ENCODE measurements around the gene RNF4.

Gene RNF4

DNA sequence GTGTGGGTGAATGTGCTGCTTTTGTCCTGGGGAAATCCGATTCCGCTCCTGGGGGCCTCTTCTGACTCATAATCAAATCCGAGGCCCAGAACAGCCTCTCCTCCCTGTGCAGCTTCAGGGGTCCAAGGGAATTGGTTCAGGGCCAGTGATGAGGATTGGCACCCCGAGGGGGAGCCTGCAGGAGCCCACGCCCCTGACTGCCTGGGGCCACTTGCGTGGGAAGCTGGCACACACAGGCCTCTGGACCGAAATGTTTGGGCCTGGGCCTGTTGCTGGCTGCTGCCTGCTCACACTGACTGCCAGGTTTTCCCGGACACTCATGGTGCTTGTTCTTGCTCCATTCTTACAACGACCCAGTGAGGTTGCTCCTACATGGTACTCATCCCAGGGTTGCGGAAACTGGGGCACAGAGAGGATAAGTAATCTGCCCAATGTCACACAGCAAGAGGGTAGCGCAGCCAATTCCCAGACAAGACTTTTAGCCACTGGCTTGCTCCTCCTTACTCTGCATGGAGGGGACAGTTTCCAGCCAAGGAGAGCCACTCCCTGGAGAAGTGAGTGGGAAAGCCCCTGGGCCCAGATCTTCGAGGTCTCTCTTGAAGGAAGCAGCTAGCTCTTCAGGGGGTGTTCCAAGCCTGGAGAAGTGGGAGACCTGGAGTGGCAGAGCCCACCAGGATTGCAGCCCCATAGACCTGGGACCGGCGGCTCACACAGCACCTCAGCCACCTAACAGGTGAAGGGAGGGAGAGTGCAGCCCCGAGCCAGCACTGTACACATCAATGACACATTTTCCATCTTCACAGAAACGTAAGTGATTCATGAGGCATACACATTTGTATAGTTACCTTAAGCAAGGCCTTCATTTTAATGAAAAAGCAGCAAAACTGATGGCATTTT lies 29.8 kb upstream of the RNF4 start:
- DNase-seq, result no peak

DNA sequence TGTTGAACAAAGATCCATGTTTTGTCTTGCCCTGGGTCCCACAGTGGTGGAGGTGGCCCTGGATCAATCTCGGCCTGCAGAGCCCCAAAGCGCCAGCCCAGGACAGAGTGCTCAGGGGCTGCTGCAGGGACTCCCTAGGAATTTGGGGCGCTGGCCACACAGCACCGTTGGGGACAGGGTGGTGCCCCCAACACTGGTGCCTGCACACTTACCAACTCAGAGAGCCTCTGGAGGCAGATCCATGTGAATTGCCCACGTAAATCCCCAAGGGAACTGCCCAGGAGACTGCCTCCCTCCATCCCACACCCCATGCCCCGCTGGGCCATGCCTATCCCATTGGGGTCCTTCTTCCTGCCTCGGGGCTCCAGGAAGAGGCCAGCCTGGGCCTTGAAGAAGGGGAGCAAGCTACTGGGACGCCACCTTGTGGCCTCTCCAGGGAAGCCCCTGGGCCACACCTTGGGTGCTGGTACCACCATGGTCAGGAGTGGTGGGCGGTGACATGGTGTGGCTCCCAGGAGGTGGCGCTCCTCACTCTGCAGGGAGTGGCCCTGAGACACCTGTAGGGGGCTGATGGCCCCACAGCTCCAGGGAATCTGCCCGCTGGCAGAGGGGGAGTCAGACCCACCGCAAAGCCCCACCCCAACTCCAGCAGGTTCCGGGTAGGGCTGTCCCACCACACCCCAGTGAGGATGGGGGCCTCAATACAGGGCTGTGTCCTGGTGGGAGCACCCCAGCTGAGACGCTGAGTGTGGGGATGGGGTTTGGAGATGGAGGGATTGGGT lies 27.3 kb upstream of the RNF4 start:
- DNase-seq, result no peak

DNA sequence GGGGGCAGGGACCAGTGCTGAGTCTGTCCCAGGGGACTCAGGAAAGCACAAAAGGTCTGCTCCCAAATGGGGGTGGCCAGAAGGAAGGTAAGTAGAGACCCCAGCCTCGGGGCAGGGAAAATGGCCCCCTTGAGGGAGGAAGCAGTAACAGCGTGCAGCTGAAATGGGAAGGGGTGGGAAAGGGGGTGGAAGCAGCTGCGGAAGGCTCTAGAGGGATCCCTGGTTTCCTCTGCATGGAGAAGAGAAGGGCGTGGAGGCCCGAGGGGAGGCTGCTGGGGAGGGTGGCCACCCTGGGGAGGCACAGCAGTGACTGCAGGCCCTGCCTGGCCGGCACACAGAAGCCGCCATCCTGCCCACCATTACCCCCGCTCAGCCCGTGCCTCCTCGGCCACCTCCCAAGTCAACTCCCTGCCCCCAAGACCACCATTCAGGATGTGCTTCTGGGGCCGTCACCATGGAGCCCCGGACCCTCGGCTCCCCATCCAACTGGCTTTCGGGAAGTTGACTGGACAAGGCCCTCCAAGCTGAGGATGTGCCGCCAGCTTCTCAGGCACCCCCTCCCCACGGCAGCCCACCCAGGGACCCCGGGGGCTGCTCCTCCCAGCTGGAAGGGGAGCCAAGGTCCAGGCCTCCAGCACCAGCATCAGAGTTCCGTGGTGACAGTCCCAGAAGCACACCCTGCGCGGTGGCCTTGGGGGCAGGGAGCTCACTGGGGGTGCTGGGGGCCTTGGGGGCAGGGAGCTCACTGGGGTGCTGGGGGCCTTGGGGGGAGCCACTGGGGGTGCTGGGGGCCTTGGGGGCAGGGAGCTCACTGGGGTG lies 26.5 kb upstream of the RNF4 start:
- no peak for DNase-seq

GRCh38 chr4:2443061-2443730 lies 25.7 kb upstream of the RNF4 start:
- no peak for DNase-seq

DNA sequence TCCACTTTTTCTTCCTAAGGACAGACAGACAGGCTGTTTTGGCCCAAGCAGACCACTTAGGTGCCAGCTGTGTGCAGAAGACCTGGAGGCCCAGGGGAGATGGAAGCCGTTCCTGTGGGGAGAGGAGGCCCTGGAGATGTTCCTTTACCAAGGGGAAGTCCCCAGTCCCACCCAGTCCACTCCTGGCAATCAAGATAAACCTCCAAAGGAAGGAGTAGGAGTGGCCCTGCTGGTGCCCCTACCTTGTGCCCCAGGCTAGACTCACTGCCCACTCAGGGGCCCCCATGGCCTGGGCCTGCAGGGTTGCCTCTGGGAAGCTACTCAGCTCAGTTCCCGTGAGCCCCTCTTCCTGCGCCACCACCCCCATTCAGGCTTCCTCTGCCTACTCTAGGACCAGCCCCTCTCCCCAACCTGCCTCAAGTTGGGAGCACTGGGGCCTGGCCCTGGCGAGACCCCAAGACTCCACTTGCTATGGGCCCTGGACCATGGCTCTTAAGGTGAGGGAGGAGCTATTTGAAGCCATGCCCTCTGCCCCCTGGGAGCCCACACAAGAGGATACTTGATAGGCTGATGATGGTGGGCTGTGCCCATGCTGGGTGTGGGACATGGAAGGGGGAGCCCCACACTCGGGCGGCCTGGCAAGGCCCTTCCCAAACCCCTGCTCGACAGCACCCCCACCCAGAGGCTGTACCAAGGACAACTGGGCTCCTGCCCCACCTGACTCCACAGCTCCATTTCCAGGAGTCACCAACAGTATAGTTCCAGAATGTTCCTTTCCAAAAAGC lies 24.8 kb upstream of the RNF4 start:
- DNase-seq, result no peak

GRCh38 chr4:2445130-2445529 lies 23.8 kb upstream of the RNF4 start:
- no peak for DNase-seq

DNA sequence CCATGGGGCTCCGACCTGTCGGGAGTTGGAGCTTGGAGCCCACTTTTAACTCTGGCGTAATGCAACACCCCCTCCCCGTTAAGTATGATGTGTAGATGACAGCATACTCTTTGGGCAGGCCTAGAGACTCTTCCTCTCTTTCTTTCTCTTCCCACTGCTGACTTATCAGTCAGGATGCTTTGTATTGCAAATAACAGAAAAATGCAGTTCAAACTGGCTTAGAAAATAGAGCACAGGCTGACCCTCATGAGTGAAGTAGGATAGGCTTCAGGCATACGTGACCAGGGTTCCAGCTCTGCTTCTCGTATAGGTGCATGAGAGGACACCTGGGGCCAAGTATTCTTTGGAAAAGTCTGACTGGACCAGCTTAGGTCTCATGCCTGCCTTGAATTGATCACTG lies 23.3 kb upstream of the RNF4 start:
- no peak for DNase-seq

DNA sequence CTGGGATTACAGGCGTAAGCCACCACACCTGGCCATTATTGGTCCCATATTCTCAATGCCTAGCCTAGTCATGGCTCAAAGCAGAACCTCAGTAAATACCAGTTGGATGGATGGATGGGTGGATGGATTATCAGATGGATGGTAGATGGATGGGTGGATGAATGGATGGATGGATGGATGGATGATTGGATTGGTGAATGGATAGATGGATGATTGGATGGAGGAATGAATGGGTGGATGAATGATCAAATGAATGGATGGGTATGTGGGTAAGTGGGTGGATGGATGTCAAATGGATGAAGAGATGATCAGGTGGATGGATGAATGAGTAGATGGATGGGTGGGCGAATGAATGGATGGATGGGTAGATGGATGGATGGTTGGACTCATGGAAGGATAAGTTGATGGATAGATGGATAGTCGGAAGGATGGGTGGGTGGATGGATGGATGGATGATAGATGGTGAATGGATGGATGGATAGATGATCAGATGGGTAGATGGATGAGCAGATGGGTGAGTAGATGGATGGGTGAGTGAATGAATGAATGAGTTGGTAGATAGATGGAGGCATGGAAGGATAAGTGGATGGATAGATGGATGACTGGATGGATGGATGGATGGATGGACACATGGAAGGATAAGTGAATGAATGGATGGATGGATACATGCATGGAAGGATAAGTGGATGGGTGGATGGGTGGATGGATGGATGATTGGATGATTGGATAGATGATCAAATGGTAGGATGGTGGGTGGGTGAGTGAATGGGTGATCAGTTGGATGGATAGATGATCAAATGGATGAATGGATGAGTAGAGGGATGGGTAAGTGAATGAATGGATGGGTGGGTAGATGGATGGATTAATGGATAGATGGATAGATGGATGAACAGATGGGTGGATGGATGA lies 22.0 kb upstream of the RNF4 start:
- no peak for DNase-seq

DNA sequence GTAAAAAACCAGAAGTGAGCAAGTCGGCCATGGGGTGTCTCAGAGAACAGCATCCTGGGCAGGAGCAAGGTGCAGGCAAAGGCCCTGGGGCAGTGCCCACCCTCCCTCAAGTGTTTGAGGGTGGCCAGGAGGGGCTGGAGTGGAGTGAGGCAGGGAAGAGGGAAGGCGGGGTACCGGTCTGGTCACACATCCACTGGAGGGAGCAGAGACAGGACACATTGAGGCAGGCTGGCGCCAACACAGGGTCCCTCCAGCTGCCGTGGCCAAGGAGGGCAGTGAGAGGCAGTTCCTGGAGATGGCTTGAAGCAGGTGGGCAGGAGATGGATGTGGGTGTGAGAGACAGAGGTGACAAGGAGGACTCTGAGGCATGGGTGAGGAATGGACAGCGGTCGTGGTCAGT lies 20.3 kb upstream of the RNF4 start:
- no peak for DNase-seq

GRCh38 chr4:2449051-2449450 lies 19.9 kb upstream of the RNF4 start:
- DNase-seq, result no peak

- DNase-seq, result no peak
Measured at GRCh38 chr4:2449511-2450392, 19.2 kb upstream of the RNF4 start.

- no peak for DNase-seq
Measured at GRCh38 chr4:2450394-2451035, 18.4 kb upstream of the RNF4 start.

DNA sequence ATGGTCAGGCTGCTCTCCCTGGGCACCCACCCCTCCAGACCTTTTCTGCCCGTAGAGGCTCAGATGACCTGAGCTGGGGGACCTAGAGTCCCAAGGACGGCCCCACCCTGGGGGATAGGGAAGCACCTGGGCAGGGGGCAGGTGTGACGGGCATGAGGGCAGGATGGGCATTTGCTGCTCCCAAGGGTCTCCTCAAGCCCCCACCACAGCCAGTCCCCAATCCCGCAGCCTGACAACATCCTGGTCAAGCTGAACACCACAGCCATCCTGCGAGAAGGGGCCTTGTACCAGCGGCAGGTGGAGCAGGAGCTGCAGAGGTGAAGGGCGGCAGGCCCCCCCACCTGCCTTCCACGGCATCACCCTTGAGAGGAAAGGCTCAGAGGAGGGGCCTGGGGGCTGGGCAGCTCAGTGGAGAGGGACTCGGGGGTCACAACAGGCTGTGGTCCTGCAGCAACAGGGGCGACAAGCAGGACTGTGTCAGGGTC lies 17.8 kb upstream of the RNF4 start:
- DNase-seq, result no peak

GRCh38 chr4:2451821-2452785 lies 16.8 kb upstream of the RNF4 start:
- no peak for DNase-seq

DNA sequence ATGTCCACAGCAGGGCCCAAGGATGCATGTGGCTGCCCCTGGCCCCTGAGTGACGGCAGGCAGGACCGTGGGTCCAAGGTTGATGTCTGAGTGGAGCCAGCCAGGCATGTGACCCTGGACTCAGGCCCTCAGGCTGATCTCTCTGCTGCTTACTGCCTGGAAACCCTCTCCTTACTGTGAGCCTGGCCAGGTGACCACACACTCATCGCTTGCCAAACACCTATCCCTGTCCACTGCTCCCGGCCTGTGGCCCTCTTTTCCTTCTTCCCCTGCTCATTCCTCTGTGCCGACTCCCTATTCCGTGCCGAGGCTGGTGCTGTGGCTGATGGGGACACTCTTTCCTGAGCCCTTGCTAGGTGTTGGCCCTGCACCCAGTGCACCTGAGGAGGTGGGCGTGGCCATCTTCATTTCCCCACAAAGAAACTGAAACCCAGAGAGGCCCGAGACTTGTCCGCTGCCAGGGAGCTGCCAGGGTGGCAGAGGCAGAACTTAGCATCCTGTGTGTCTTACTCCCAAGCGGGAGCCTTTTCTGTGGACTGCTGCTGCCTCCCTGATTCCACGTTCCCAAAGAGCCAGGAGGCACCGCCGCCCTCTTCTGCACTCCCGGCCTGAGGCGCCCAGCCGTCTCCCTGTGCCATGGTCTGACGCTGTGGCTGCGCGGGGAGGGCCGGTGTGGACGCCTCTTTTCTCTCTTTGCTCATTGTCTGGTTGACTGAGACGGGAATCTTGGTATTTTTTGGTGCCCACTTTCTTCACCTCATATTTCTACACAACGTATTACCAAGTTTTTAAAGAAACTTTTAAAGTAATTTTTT lies 11.2 kb upstream of the RNF4 start:
- DNase-seq, result no peak

DNA sequence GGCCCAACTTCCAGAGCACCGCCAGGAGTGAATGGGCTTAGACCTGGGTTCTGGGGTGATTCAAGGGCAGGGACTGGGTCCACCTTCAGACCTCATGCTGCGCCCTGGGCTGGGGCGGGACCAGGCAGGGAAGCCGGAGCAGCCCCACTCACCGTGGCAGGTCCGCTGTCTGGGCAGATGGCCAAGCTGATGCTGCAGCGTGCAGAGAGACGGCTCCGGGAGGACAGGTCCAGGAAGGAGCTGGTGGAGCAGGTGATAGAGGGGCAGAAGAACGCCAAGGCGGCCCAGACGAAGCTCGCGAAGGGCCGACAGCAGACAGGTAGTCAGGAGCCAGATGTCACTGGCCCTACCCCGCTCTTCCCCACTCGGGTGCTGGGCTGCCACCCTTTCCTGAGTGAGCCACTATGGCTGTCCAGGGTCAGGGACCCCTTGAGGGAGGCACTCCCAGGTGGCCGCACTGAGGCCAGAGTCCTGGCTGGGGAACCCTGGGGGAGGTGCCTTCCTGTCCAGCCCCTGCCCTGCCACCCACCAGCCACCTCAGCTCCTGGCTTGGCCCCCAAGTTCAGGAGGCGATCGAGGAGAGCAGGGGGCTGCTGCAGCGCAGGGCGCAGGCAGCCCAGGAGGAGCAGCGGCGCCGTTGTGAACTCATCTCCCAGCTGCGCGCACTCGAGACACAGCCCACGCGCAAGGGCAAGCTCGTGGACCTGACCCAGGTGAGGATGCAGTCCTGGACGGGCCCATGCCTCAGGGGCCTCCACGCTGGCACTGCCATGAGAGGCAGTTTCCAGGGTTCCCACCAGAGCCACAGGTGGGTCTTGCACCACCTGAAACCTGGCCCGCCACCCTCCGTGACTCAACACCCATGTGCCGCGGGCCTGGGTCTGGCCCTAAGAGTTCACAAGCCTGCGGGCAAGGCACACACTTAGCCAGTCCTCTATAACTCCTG lies 10.1 kb upstream of the RNF4 start:
- no peak for DNase-seq
